Sigmoid colon (tissue), 4 donors: ENCODE data around the gene REXO2.

Source experiments
- CTCF ChIP-seq, 4 experiments: fragments of 450-650 bp in 3 of 4; fragments of 200-600 bp in 1 of 4; IDR thresholded peaks; one replicate each; pipeline ENCODE4 v1.5.1; 2016 to 2019; ENCODE audit warnings: antibody characterized with exemption in 4 of 4, mild to moderate bottlenecking in 3 of 4, moderate library complexity in 2 of 4
- EP300 ChIP-seq, 4 donors: sonication (generic); formaldehyde crosslinking; IDR thresholded peaks; one replicate each; pipeline ENCODE4 v1.6.1; 2017; ENCODE audit warnings: antibody characterized with exemption in 4 of 4
- POLR2A ChIP-seq, 2 donors: fragments of 450-650 bp; IDR thresholded peaks; one replicate each; pipeline ENCODE4 v1.6.1; 2016; ENCODE audit warnings: antibody characterized with exemption in 2 of 2, mild to moderate bottlenecking in 2 of 2, moderate library complexity in 2 of 2
- POLR2AphosphoS5 ChIP-seq, 4 donors: sonication (generic); formaldehyde crosslinking; IDR thresholded peaks; one replicate each; pipeline ENCODE4 v1.6.1; 2017; ENCODE audit warnings: antibody characterized with exemption in 4 of 4

- TF ChIP-seq CTCF (IDR thresholded peaks at IDR 0.05) (no peak), POLR2AphosphoS5 (IDR thresholded peaks at IDR 0.05) (no peak), EP300 (IDR thresholded peaks at IDR 0.05) (no peak), POLR2A (IDR thresholded peaks at IDR 0.05) (no peak)
These were observed 39.5 kb downstream of the REXO2 start for GRCh38 chr11:114478768-114479167.
